H1 (cell line): Measurements from ENCODE around the gene PMFBP1. TPM values are rescaled to one million over a fixed set of nuclear protein-coding genes. Genes with fewer than 3 reads are reported as not detected.

Experiments used
- CTCF ChIA-PET: fragments of 300-600 bp; sonication (Branson Sonifier 250); formaldehyde crosslinking; loops from one replicate; lab custom pipeline; 2021; ENCODE audit not compliant: partially characterized antibody; lab: Charles Lee
- POLR2A ChIA-PET: fragments of 300-600 bp; sonication (Branson Sonifier 250); formaldehyde crosslinking; loops from one replicate; lab custom pipeline; 2021; ENCODE audit warnings: inconsistent platforms; ENCODE audit not compliant: partially characterized antibody; lab: Charles Lee
- DNase-seq, 2 experiments: peaks; one replicate each; pipeline versions ENCODE4 v3.0.0 to v3.0.0-alpha.2; 2010 to 2022; ENCODE audit warnings: low spot score in 2 of 2, low read depth in 1 of 2, mixed read lengths in 1 of 2
- FAIRE-seq: peaks from 2 replicates; lab custom pipeline; 2011; peaks lifted over from hg19 to GRCh38; lab: Jason Lieb, UNC
- H2AFZ ChIP-seq: 2 replicates; pipeline ENCODE4 v1.8.1; 2012; ENCODE audit warnings: low read length, inconsistent platforms
- H2AK5ac ChIP-seq: 2 replicates; pipeline ENCODE4 v1.6.1; 2013; ENCODE audit warnings: low read depth, low read length
- H2BK120ac ChIP-seq: replicated peaks from 2 replicates; pipeline ENCODE3; 2013; ENCODE audit warnings: low read depth, low read length, inconsistent platforms
- H2BK12ac ChIP-seq: 2 replicates; pipeline ENCODE4 v1.6.1; 2013; ENCODE audit warnings: low read depth, low read length
- H2BK15ac ChIP-seq: 2 replicates; pipeline ENCODE4 v1.6.1; 2013; ENCODE audit warnings: low read length
- H2BK20ac ChIP-seq: 2 replicates; pipeline ENCODE4 v1.6.1; 2013; ENCODE audit warnings: low read length
- H2BK5ac ChIP-seq: 2 replicates; pipeline ENCODE4 v1.6.1; 2013; ENCODE audit warnings: low read depth, low read length
- H3K14ac ChIP-seq: 2 replicates; pipeline ENCODE4 v1.6.1; 2013; ENCODE audit warnings: inconsistent platforms; ENCODE audit not compliant: insufficient read length
- H3K18ac ChIP-seq: 2 replicates; pipeline ENCODE4 v1.6.1; 2013; ENCODE audit warnings: low read length; ENCODE audit errors: extremely low read depth
- H3K23ac ChIP-seq: 2 replicates; pipeline ENCODE4 v1.6.1; 2013; ENCODE audit warnings: inconsistent platforms; ENCODE audit not compliant: insufficient read length
- H3K23me2 ChIP-seq: 2 replicates; pipeline ENCODE4 v1.6.1; 2013; ENCODE audit warnings: low read depth, low read length
- H3K27ac ChIP-seq: 2 replicates; pipeline ENCODE4 v1.6.1; 2011; ENCODE audit warnings: low read depth, low read length, inconsistent platforms
- H3K27me3 ChIP-seq, 4 experiments: replicated peaks in 1 of 4; 1 replicate in 1 of 4; 2 replicates in 3 of 4; pipeline versions ENCODE4 v1.6.1 to v1.8.1; 2011 to 2013; ENCODE audit warnings: low read length in 3 of 4, mild to moderate bottlenecking in 3 of 4, inconsistent platforms in 2 of 4, mixed read lengths in 2 of 4, moderate library complexity in 1 of 4; ENCODE audit not compliant: control insufficient read depth in 3 of 4, insufficient read depth in 3 of 4; ENCODE audit errors: extremely low read depth in 1 of 4
- H3K36me3 ChIP-seq, 4 experiments: 2 replicates each; pipeline versions ENCODE4 v1.6.1 to v1.8.1; 2011 to 2013; ENCODE audit warnings: mild to moderate bottlenecking in 4 of 4, low read length in 3 of 4, moderate library complexity in 2 of 4, control low read depth in 1 of 4, inconsistent platforms in 1 of 4; ENCODE audit not compliant: insufficient read depth in 4 of 4, control insufficient read depth in 2 of 4
- H3K4ac ChIP-seq: replicated peaks from 2 replicates; pipeline ENCODE3; 2013; ENCODE audit warnings: low read length, low read depth, mixed read lengths, inconsistent platforms; ENCODE audit not compliant: insufficient read length
- H3K4me1 ChIP-seq, 4 experiments: replicated peaks in 1 of 4; 1 replicate in 1 of 4; 2 replicates in 3 of 4; pipeline versions ENCODE4 v1.6.1 to v1.8.1; 2011 to 2013; ENCODE audit warnings: low read length in 3 of 4, inconsistent platforms in 2 of 4, mixed read lengths in 1 of 4; ENCODE audit not compliant: insufficient read depth in 4 of 4, control insufficient read depth in 3 of 4
- H3K4me2 ChIP-seq, 2 experiments: 2 replicates each; pipeline versions ENCODE4 v1.6.1 to v1.8.1; 2011 to 2013; ENCODE audit warnings: low read depth in 2 of 2, low read length in 2 of 2, control low read depth in 1 of 2, inconsistent platforms in 1 of 2, mild to moderate bottlenecking in 1 of 2; ENCODE audit not compliant: insufficient read depth in 1 of 2
- H3K4me3 ChIP-seq, 4 experiments: fragments of 200-600, 300-600 bp in 1 of 4; sonication (generic), shearing (Covaris generic), sonication (Bioruptor Twin) in 1 of 4; 2 replicates each; pipeline versions ENCODE4 v1.5.1 to v1.8.1; 2011 to 2016; ENCODE audit warnings: low read length in 4 of 4, low read depth in 3 of 4, control low read depth in 2 of 4, inconsistent platforms in 2 of 4, mild to moderate bottlenecking in 2 of 4, mixed read lengths in 1 of 4, moderate library complexity in 1 of 4; ENCODE audit not compliant: insufficient read depth in 2 of 4; ENCODE audit errors: extremely low read depth in 1 of 4
- H3K56ac ChIP-seq: replicated peaks from 2 replicates; pipeline ENCODE3; 2013; ENCODE audit warnings: low read depth, mild to moderate bottlenecking, mixed read lengths, low read length, inconsistent platforms; ENCODE audit not compliant: insufficient read length
- H3K79me1 ChIP-seq: 2 replicates; pipeline ENCODE4 v1.6.1; 2013; ENCODE audit warnings: low read depth, low read length, control low read depth
- H3K79me2 ChIP-seq, 2 experiments: 2 replicates each; pipeline versions ENCODE4 v1.6.1 to v1.8.1; 2012 to 2013; ENCODE audit warnings: low read length in 2 of 2, mild to moderate bottlenecking in 2 of 2, inconsistent platforms in 1 of 2; ENCODE audit not compliant: insufficient read depth in 2 of 2, control insufficient read depth in 1 of 2
- H3K9ac ChIP-seq, 4 experiments: replicated peaks in 1 of 4; 1 replicate in 1 of 4; 2 replicates in 3 of 4; pipeline versions ENCODE4 v1.6.1 to v1.8.1; 2011 to 2013; ENCODE audit warnings: low read depth in 3 of 4, low read length in 3 of 4, control low read depth in 2 of 4, mild to moderate bottlenecking in 2 of 4, moderate library complexity in 2 of 4, inconsistent platforms in 1 of 4; ENCODE audit errors: extremely low read depth in 1 of 4
- H3K9me3 ChIP-seq, 2 experiments: 2 replicates each; pipeline versions ENCODE4 v1.6.1 to v1.8.1; 2012 to 2013; ENCODE audit warnings: mild to moderate bottlenecking in 2 of 2, moderate library complexity in 2 of 2, control low read depth in 1 of 2, inconsistent platforms in 1 of 2, low read depth in 1 of 2, low read length in 1 of 2, mixed read lengths in 1 of 2; ENCODE audit not compliant: insufficient read depth in 2 of 2
- H4K20me1 ChIP-seq, 2 experiments: replicated peaks in 1 of 2; 2 replicates each; pipeline versions ENCODE3 to v1.8.1; 2011 to 2013; ENCODE audit warnings: inconsistent platforms in 2 of 2, low read length in 2 of 2, mild to moderate bottlenecking in 1 of 2; ENCODE audit not compliant: insufficient read depth in 2 of 2, control insufficient read depth in 1 of 2
- H4K5ac ChIP-seq: 2 replicates; pipeline ENCODE4 v1.6.1; 2013; ENCODE audit warnings: low read length, low read depth, mixed read lengths, inconsistent platforms; ENCODE audit not compliant: insufficient read length
- H4K8ac ChIP-seq: 2 replicates; pipeline ENCODE4 v1.8.0; 2013; ENCODE audit warnings: mild to moderate bottlenecking, moderate library complexity, low read length, inconsistent platforms; ENCODE audit not compliant: insufficient read depth; ENCODE audit errors: extremely low read depth
- H4K91ac ChIP-seq: replicated peaks from 2 replicates; pipeline ENCODE3; 2013; ENCODE audit warnings: low read length, mixed read lengths, inconsistent platforms; ENCODE audit not compliant: insufficient read length
- TEAD4 ChIP-seq: IDR thresholded peaks from 2 replicates; pipeline ENCODE4 v1.6.1; 2012; ENCODE audit warnings: low read depth, low read length, inconsistent platforms, mixed read lengths
- WGBS, 2 experiments: shearing (Covaris generic) in 1 of 2; methylation state at CpG; one replicate each; pipeline versions ENCODE4 v1.1.6 to v1.1.7; 2013 to 2015; ENCODE audit warnings: low lambda C conversion rate in 2 of 2, mixed read lengths in 2 of 2, inconsistent platforms in 1 of 2, low coverage in 1 of 2, missing lambda C conversion rate in 1 of 2; ENCODE audit not compliant: insufficient replicate concordance in 2 of 2, insufficient coverage in 1 of 2, insufficient read length in 1 of 2; ENCODE audit errors: extremely low coverage in 1 of 2, missing lambda C conversion rate in 1 of 2; 5-methylcytosine and 5-hydroxymethylcytosine counted together
- polyA plus RNA-seq, 7 experiments: library from polyadenylated mRNA; depleted of rRNA in 3 of 7; stranded (reverse) in 5 of 7; unstranded in 2 of 7; fragments of >200 nt in 5 of 7; fragments of 200-250 nt in 2 of 7; gene quantifications; 1 replicate in 5 of 7; 2 replicates in 1 of 7; 4 replicates in 1 of 7; pipeline versions ENCODE4 v1.2.1 to v1.2.3, GENCODE V29; 2011 to 2013; ENCODE audit warnings: missing spikeins in 2 of 7, mixed read lengths in 2 of 7
- total RNA-seq: library from RNA; stranded (reverse); fragmentation: NEBNext Ultra II Directional; extraction: Animal tissue kit (Norgen Biotek cat#: 25700); gene quantifications from 2 replicates; pipeline ENCODE4 v1.2.1, GENCODE V29; 2021

Gene PMFBP1
- total and polyA plus RNA-seq, 2 of the 8 experiments (the other 6 are each of a cell fraction or from before 2014, with no cell fraction given) = 0.32 to 1.6 TPM

DNA sequence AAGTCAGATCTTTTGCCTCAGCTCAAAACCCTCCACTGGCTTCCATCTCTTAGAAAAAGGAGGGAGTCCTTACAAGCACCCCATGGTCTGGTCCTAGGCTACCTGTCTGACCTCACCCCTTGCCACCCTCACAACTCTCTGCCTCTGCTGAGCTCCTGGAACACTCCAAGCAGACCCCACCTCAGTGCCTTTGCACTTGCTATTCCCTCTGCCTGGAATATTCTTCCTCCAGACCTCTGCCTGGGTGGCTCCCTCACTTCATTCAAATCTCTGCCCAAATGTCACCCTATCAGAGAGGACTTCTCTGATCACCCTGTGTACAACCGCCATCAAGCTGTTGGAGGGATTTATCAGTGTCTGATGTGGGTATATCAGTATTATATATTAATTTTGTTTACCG, 37.4 kb downstream of the PMFBP1 start:
- FAIRE-seq = no peak
- no peaks in the 10 kb centered on the region for H3K79me1 ChIP-seq
- no peak overlapping the region for H3K4ac ChIP-seq
- no peak overlapping the region for H3K18ac ChIP-seq
- H2BK15ac ChIP-seq = no peak overlapping the region
- H2AFZ ChIP-seq = no peak overlapping the region
- no peak for TF ChIP-seq TEAD4
- no peaks in the 10 kb centered on the region for H3K36me3 ChIP-seq
- H3K56ac ChIP-seq = no peak overlapping the region
- no peaks in the 10 kb centered on the region for H3K23me2 ChIP-seq
- no peak for DNase-seq
- no peak overlapping the region for H4K5ac ChIP-seq
- no peak overlapping the region for H3K9ac ChIP-seq
- H3K9me3 ChIP-seq = no peaks in the 10 kb centered on the region
- H2BK12ac ChIP-seq = no peak overlapping the region
- ChIA-PET CTCF (interaction anchor here (0.8 to 2.7 kb wide), 5 partner anchors 8 to 861 kb away, joined by 3 to 18 read pairs (median 3); no protein-coding TSS in a partner anchor), POLR2A (no interaction called here)
- H2BK20ac ChIP-seq = no peak overlapping the region
- no peaks in the 10 kb centered on the region for H4K20me1 ChIP-seq
- H3K23ac ChIP-seq = no peak overlapping the region
- WGBS, 2 experiments = 94% methylated on average over 2 of the region's 2 CpGs; no CpG with 5 or more reads in 1 of the 2 experiments
- H4K8ac ChIP-seq = no peak overlapping the region
- no peak overlapping the region for H2BK120ac ChIP-seq
- H2AK5ac ChIP-seq = no peak overlapping the region
- H3K4me3 ChIP-seq = no peak overlapping the region
- H4K91ac ChIP-seq = no peak overlapping the region
- H3K14ac ChIP-seq = no peak overlapping the region
- H3K4me2 ChIP-seq = no peak overlapping the region
- H3K79me2 ChIP-seq = no peaks in the 10 kb centered on the region
- H3K27me3 ChIP-seq = no peaks in the 10 kb centered on the region
- H3K4me1 ChIP-seq = peaks cover 0 to 5% (median 0%) of the 10 kb centered on the region in 4 experiments; a peak in 1 of 7 replicates
- no peak overlapping the region for H2BK5ac ChIP-seq
- H3K27ac ChIP-seq = no peak overlapping the region
